ENCODE data around the gene RGL3.
"Not testable (repeated sequence)": the region's sequence is repeated elsewhere in the genome, so short reads cannot be mapped to it uniquely, and the experiment has no call there.

RGL3 gene

DNA sequence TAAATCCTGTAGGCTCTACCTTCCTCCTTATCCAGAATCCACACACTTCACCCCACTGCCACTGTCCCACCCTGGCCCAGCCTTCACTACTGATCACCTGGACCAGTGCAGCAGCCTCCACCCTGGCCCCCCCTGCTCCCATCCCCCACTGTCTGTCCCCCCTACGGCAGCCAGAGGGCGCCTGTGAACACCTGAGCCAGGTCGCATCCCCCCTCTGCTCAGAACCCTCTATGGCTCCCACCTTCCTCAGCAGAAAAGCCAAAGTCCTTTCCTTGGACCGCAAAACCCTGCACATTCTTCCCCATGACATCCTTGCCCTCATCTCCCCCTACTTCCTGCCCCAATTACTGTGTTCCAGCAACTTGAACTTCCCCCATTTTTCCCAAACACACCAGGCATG is 41.1 kb upstream of the RGL3 start:
- no peak for DNase-seq (ENCODE audit: low read depth)
- TF ChIP-seq, protein P1, sequence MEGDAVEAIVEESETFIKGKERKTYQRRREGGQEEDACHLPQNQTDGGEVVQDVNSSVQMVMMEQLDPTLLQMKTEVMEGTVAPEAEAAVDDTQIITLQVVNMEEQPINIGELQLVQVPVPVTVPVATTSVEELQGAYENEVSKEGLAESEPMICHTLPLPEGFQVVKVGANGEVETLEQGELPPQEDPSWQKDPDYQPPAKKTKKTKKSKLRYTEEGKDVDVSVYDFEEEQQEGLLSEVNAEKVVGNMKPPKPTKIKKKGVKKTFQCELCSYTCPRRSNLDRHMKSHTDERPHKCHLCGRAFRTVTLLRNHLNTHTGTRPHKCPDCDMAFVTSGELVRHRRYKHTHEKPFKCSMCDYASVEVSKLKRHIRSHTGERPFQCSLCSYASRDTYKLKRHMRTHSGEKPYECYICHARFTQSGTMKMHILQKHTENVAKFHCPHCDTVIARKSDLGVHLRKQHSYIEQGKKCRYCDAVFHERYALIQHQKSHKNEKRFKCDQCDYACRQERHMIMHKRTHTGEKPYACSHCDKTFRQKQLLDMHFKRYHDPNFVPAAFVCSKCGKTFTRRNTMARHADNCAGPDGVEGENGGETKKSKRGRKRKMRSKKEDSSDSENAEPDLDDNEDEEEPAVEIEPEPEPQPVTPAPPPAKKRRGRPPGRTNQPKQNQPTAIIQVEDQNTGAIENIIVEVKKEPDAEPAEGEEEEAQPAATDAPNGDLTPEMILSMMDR (IDR thresholded peaks at IDR 0.05; ENCODE audit: low read depth, low read length, missing control alignments) = peak; percentile 13
- H3K4me3 ChIP-seq (ENCODE audit: low read depth, low read length) = no peak overlapping the region
- in situ Hi-C loops (cut with HindIII; ENCODE audit: low sequenced_read_pairs) = no loop called here

DNA sequence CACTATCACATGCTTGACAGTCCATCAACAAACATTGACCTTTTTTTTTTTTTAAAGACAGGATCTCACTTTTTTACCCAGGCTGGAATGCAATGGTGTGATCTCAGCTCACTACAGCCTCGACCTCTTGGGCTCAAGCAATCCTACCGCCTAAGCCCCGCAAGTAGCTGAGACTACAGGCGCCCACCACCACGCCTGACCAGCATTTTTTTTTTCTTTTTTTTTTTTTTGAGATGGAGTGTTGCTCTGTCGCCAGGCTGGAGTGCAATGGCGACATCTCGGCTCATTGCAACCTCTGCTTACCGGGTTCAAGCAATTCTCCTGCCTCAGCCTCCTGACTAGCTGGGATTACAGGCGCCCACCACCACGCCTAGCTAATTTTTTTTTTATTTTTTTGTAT is 39.8 kb upstream of the RGL3 start:
- in situ Hi-C loops (cut with HindIII; ENCODE audit: low sequenced_read_pairs) = not testable (repeated sequence)

DNA sequence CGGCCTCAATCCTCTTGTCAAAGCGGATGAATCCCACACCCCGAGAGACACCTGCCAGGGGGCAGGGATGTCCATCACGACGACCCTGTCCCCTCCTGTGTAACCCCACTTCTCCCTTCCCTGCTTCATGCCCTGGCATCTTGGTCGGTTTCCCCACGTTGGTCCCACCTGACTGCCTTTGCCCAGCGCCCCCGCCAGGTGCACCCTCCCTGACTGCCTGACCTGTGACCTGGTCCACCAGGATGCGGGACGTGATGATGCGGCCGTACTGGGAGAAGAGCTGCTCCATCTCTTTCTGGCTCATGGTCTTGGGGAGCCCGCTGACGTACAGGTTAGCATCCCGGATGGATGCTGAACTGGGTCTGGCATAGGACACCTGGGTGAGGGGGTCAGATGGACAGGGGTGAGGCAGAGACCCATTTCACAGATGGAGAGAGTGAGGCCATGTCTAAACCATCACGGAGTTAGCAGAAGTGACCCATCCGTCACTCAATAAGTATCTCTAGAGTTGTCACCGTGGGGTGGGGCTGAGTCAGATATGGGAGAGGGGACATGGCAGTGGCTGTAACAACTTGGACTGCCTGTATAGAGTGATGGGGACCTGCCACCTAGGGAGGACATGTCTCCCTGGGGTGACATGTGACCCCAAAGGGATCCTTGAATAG is 39.3 kb upstream of the RGL3 start:
- no peak overlapping the region for H3K4me3 ChIP-seq (ENCODE audit: low read depth, low read length)
- no peak for DNase-seq (ENCODE audit: low read depth)
- TF ChIP-seq, protein P1 (IDR thresholded peaks at IDR 0.05; ENCODE audit: low read depth, low read length, missing control alignments) = no peak
- in situ Hi-C loops (cut with HindIII; ENCODE audit: low sequenced_read_pairs) = no loop called here

More for the DNA sequence above, 39.8 kb upstream of the RGL3 start:
- DNase-seq (ENCODE audit: low read depth); H3K4me3 ChIP-seq (ENCODE audit: low read depth, low read length): not testable (repeated sequence)

DNA sequence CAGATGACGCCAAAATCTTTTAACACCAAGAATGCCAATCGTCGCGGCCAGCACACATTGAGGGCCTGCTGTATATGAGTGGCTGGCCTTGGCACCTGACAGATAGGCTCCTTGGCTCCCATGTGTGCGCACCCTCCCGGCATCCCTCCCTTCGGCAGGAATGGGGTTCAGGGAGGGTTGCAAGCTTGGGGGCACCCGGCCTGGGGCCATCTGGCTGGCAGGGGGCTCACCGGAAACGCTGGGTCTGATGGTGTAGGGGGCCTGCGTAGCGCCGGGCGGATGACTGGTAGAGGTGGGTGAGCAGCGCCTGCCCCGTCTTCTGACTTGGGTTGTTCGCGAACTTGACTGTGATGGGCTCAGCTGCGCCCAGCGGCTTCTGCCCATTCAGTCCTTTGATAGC is 38.7 kb upstream of the RGL3 start:
- no peak overlapping the region for H3K4me3 ChIP-seq (ENCODE audit: low read depth, low read length)
- DNase-seq (ENCODE audit: low read depth) = no peak
- TF ChIP-seq, protein P1 (IDR thresholded peaks at IDR 0.05; ENCODE audit: low read depth, low read length, missing control alignments) = no peak
- in situ Hi-C loops (cut with HindIII; ENCODE audit: low sequenced_read_pairs) = no loop called here

DNA sequence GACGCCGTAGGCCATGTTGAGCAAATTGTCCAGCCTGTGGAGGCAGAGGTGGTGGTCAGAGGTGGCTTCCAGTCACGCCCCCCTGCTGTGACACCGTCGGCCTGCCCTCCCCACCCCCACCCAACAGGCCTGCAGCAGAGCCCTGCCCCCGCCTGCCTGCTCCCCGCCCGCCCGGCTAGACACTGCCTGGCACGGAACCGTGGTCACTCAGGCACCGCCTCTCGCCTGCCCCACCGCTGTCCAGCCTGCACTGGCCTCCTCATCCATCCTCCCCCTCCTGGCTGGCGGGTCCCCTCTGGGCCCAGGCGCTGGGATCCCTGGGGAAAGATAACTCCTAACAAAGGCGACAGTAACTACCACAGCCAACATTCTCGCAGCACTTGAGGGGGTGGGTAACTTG is 38.0 kb upstream of the RGL3 start:
- TF ChIP-seq, protein P1 (IDR thresholded peaks at IDR 0.05; ENCODE audit: low read depth, low read length, missing control alignments) = no peak
- in situ Hi-C loops (cut with HindIII; ENCODE audit: low sequenced_read_pairs) = no loop called here
- H3K4me3 ChIP-seq (ENCODE audit: low read depth, low read length) = no peak overlapping the region
- DNase-seq (ENCODE audit: low read depth) = no peak

DNA sequence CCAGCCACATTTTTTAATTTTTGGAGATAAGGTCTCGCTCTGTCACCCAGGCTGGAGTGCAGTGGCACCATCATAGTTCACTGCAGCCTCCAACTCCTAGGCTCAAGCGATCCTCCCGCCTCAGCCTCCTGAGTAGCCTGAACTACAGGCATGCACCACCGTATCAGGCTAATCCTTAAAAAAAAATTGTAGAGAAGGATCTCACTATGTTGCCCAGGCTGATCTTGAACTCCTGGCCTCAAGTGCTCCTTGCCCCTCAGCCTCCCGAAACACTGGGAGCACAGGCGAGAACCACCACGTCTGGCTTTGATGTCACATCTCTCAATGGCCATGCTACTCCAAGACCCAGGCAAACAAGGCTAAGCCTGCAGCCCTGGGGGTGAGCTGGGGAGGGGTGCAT is 37.5 kb upstream of the RGL3 start:
- in situ Hi-C loops (cut with HindIII; ENCODE audit: low sequenced_read_pairs) = no loop called here
- DNase-seq (ENCODE audit: low read depth) = no peak
- H3K4me3 ChIP-seq (ENCODE audit: low read depth, low read length) = no peak overlapping the region
- TF ChIP-seq, protein P1 (IDR thresholded peaks at IDR 0.05; ENCODE audit: low read depth, low read length, missing control alignments) = no peak

DNA sequence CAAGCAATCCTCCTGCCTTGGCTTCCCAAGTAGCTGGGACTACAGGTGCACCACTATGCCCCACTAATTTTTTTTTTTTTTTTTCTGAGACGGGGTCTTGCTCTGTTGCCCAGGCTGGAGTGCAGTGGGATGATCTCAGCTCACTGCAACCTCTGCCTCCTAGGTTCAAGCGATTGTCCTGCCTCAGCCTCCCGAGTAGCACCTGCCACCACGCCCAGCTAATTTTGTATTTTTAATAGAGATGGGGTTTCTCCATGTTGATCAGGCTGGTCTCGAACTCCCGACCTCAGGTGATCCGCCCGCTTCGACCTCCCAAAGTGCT is 36.1 kb upstream of the RGL3 start:
- DNase-seq (ENCODE audit: low read depth); H3K4me3 ChIP-seq (ENCODE audit: low read depth, low read length); in situ Hi-C loops (cut with HindIII; ENCODE audit: low sequenced_read_pairs): not testable (repeated sequence)
